ENCODE results near the gene HHIP. TPM values are rescaled to one million over a fixed set of nuclear protein-coding genes. Genes with fewer than 3 reads are reported as not detected.

HHIP gene
- total RNA-seq, 1 donor from 2014 or later, result not detected

DNA sequence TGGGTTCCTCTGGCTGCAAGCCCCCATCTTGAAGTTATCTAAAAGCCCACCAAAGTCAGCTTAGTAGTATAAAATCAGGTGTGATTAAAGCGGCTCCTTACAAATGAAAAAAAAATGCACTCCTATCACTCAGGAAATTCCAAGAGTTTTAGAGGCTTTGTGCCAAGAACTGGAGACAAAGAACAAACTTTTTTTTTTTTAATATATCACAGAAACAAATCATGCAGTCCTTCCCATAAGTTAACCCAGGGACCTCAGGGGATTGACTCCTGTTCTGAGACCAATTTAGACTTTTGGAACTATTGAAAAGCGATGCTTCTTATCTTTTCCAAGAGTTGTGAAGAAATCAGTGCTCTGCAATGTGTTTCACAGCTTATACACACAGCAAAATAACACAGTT is 53.6 kb downstream of the HHIP start:
- Histone ChIP-seq H3K79me2 (ENCODE audit: low read depth) (no peaks in the 10 kb centered on the region), H2AFZ (replicated peaks) (no peak overlapping the region), H3K27me3 (no peaks in the 10 kb centered on the region), H3K4me1 (peaks cover 18% of the 10 kb centered on the region), H3K27ac (no peak overlapping the region), H3K9me3 (ENCODE audit: low read depth) (no peaks in the 10 kb centered on the region), H3F3A (ENCODE audit: low read depth) (peaks cover 8% of the 10 kb centered on the region), H3K4me3 (no peak overlapping the region), H3K36me3 (no peaks in the 10 kb centered on the region), H3K4me2 (no peak overlapping the region), H4K20me1 (ENCODE audit: low read depth) (peaks cover 11% of the 10 kb centered on the region), H3K9ac (no peak overlapping the region)
- Mint-ChIP-seq H3K27me3 (ENCODE audit: insufficient read depth, low read depth) (peaks cover 3% of the 10 kb centered on the region), H3K9me3 (no peaks in the 10 kb centered on the region), H3K4me3 (no peak overlapping the region), H3K36me3 (no peaks in the 10 kb centered on the region), H3K27ac (no peak overlapping the region), H3K4me1 (peaks cover 9% of the 10 kb centered on the region)
- DNase-seq (ENCODE audit: low spot score), result no peak
- TF ChIP-seq EZH2phosphoT487 (IDR thresholded peaks at IDR 0.05), result no peak
- TF ChIP-seq EZH2 (IDR thresholded peaks at IDR 0.05), result no peak
- TF ChIP-seq, protein P1, sequence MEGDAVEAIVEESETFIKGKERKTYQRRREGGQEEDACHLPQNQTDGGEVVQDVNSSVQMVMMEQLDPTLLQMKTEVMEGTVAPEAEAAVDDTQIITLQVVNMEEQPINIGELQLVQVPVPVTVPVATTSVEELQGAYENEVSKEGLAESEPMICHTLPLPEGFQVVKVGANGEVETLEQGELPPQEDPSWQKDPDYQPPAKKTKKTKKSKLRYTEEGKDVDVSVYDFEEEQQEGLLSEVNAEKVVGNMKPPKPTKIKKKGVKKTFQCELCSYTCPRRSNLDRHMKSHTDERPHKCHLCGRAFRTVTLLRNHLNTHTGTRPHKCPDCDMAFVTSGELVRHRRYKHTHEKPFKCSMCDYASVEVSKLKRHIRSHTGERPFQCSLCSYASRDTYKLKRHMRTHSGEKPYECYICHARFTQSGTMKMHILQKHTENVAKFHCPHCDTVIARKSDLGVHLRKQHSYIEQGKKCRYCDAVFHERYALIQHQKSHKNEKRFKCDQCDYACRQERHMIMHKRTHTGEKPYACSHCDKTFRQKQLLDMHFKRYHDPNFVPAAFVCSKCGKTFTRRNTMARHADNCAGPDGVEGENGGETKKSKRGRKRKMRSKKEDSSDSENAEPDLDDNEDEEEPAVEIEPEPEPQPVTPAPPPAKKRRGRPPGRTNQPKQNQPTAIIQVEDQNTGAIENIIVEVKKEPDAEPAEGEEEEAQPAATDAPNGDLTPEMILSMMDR (IDR thresholded peaks at IDR 0.05), result no peak

DNA sequence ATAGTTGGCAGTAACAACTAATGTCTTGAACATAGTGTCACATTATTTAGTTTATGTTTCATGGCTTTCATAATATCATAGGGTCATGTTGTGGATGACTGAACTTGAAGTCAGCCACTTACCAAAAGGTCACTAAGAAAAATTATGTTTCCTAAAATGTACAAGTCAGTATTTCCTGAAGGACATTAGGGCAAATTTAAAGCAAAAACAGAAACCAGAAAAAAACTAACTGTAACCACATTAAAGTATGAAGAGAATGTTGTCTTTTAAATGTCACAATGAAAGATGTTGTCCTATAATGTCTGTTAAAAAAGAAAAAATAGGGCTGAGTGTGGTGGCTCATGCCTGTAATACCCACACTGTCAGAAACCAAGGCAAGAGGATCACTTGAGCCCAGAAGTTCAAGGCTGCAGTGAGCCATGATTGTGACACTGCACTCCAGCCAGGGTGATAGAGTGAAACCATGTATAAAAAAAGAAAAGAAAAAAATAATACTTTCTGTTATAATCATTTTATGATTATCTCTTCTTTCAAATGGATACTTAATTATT is 55.8 kb downstream of the HHIP start:
- Mint-ChIP-seq H3K27me3 (ENCODE audit: insufficient read depth, low read depth) (peaks cover 5% of the 10 kb centered on the region), H3K36me3 (no peaks in the 10 kb centered on the region), H3K9me3 (no peaks in the 10 kb centered on the region), H3K4me3 (no peak overlapping the region), H3K27ac (no peak overlapping the region), H3K4me1 (peaks cover 30% of the 10 kb centered on the region)
- TF ChIP-seq EZH2phosphoT487 (IDR thresholded peaks at IDR 0.05) (no peak), EZH2 (IDR thresholded peaks at IDR 0.05) (no peak)
- TF ChIP-seq, protein P1 (IDR thresholded peaks at IDR 0.05), result no peak
- H2AFZ ChIP-seq (replicated peaks), result no peak overlapping the region
- no peaks in the 10 kb centered on the region for H3K79me2 ChIP-seq (ENCODE audit: low read depth)
- no peak overlapping the region for H3K4me3 ChIP-seq
- H3K27ac ChIP-seq, result no peak overlapping the region
- H3K36me3 ChIP-seq, result no peaks in the 10 kb centered on the region
- peaks cover 17% of the 10 kb centered on the region for H4K20me1 ChIP-seq (ENCODE audit: low read depth)
- no peak overlapping the region for H3K4me2 ChIP-seq
- H3K4me1 ChIP-seq, result peaks cover 36% of the 10 kb centered on the region
- H3K9ac ChIP-seq, result no peak overlapping the region
- H3K27me3 ChIP-seq, result no peaks in the 10 kb centered on the region
- no peaks in the 10 kb centered on the region for H3K9me3 ChIP-seq (ENCODE audit: low read depth)
- peaks cover 8% of the 10 kb centered on the region for H3F3A ChIP-seq (ENCODE audit: low read depth)
- no peak for DNase-seq (ENCODE audit: low spot score)

DNA sequence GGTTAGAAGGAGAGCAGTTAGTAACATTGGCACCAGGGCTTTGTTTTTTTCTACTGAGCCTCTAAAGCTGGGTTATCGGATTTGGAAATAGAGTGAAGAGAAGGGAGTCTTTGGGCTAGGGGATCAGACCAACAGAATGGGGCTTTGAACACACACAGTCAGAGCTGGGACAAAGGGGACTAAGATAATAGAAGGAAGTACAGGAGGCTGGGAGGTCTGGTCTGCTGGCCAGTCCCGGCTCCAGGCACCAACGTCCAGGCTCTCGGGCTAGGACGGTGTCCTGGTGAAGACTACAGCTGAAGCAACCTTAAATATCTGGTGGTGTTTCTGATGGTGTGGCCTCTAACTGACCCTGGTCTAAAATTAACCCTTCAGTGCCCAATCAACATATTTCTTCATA is 57.5 kb downstream of the HHIP start:
- no peak overlapping the region for H2AFZ ChIP-seq (replicated peaks)
- no peak overlapping the region for H3K27ac ChIP-seq
- H3K36me3 ChIP-seq, result no peaks in the 10 kb centered on the region
- H3K79me2 ChIP-seq (ENCODE audit: low read depth), result no peaks in the 10 kb centered on the region
- Mint-ChIP-seq H3K36me3 (no peaks in the 10 kb centered on the region), H3K27ac (no peak overlapping the region), H3K4me3 (no peak overlapping the region), H3K9me3 (no peaks in the 10 kb centered on the region), H3K27me3 (ENCODE audit: insufficient read depth, low read depth) (peaks cover 5% of the 10 kb centered on the region), H3K4me1 (peaks cover 34% of the 10 kb centered on the region)
- H3K4me1 ChIP-seq, result peaks cover 39% of the 10 kb centered on the region
- H3K9me3 ChIP-seq (ENCODE audit: low read depth), result no peaks in the 10 kb centered on the region
- H3K4me3 ChIP-seq, result no peak overlapping the region
- peak overlapping the region; percentile 29 for H3K4me2 ChIP-seq
- peaks cover 8% of the 10 kb centered on the region for H3F3A ChIP-seq (ENCODE audit: low read depth)
- DNase-seq (ENCODE audit: low spot score), result peak; percentile 82
- peaks cover 17% of the 10 kb centered on the region for H4K20me1 ChIP-seq (ENCODE audit: low read depth)
- TF ChIP-seq EZH2phosphoT487 (IDR thresholded peaks at IDR 0.05) (no peak), EZH2 (IDR thresholded peaks at IDR 0.05) (no peak)
- TF ChIP-seq, protein P1 (IDR thresholded peaks at IDR 0.05), result no peak
- H3K9ac ChIP-seq, result no peak overlapping the region
- H3K27me3 ChIP-seq, result no peaks in the 10 kb centered on the region

All from neural progenitor cell (in vitro differentiated cells).